ENCODE data around the gene TNS3.

The TNS3 gene

DNA sequence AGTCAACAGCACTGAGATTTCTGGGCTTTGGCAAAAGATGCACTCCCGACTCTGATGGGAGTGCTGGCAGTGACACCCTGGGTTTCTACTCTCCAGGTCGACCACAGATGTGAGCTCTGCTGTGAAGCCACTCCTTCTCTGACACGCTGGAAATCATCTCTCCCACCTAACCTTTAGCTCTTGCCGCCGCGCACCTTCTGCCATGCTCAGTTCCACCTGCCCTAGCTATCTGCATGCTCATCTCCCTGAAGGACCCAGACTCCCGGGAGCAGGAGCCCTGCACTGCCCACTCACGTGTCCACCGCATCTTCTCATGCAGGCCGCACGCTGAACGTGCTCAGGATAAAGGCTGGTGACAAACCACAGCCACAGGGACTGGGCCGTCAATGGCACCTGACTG, 174.8 kb downstream of the TNS3 start:
- H3K36me3 ChIP-seq (ENCODE audit: insufficient read depth, low read length): peaks cover 5% of the 10 kb centered on the region
- H2AFZ ChIP-seq (ENCODE audit: low read depth, low read length): no peak overlapping the region
- no peaks in the 10 kb centered on the region for H3K9me3 ChIP-seq (ENCODE audit: low read length)
- H3K27me3 ChIP-seq (ENCODE audit: insufficient read depth, low read length): no peaks in the 10 kb centered on the region
- no peaks in the 10 kb centered on the region for H3K4me1 ChIP-seq (ENCODE audit: insufficient read depth, low read length)
- H3K4me3 ChIP-seq (ENCODE audit: low read length): no peak overlapping the region

DNA sequence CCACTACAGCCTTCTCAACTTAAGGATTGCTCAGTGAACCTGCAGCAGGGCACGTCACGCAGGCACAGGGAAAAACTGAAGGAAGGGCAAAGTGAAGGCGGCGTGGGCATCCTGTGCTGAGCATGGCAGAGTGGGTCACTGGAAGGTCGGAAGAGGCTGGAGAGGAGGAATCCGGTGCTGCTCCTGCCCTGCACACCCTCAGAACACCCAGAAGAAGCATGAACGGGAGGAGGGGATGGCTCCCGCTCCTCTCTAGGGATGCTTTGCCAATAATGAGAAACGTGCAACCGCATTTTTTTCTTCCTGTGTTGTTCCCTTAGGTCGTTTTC, 175.1 kb downstream of the TNS3 start:
- peaks cover 5% of the 10 kb centered on the region for H3K36me3 ChIP-seq (ENCODE audit: insufficient read depth, low read length)
- no peak overlapping the region for H2AFZ ChIP-seq (ENCODE audit: low read depth, low read length)

DNA sequence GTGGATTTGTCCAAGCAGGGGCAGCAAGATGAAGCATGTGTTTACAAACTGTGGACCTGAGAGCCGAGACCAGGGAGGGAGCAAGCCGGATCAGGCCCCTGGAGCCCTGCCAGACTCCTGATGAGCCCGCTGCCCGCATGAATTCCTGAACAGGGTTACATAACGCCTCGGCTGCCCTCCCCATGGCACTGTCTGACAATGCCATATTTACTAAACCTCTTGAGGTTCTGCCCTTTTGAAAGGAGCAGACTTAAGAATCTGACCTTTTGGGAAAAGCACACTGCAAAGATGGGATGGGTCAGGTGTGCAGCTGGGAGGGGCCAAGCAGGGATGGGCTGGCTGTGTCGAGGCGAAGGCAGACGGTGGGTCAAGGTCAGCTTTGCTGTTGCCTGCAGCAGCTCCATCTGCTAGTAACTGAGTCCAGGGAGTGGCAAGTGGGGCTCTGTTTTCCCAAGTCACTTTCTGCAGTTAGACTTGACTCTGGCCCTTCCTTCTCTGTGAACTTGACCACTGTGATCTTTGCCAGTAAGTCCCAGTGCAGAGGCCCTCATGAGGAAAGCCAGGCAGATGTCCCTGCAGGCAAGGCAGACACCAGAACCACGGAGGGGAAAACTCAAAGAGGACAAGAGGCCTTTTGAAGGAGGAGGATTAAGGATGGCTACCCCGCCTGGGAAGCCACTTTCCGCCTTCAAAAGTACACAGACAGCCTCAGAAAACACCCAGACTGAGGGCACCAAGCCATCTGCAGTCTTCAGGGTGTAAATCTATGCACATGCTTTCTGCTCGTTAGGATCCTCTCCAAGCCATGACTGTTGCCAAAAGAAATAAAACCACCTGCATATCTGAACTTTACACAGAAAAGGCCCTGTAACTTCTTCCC, 175.8 kb downstream of the TNS3 start:
- H2AFZ ChIP-seq (ENCODE audit: low read depth, low read length): no peak overlapping the region
- H3K4me3 ChIP-seq (ENCODE audit: low read length): no peak overlapping the region
- H3K9me3 ChIP-seq (ENCODE audit: low read length): no peaks in the 10 kb centered on the region
- H3K27me3 ChIP-seq (ENCODE audit: insufficient read depth, low read length): no peaks in the 10 kb centered on the region
- H3K36me3 ChIP-seq (ENCODE audit: insufficient read depth, low read length): peaks cover 5% of the 10 kb centered on the region
- H3K4me1 ChIP-seq (ENCODE audit: insufficient read depth, low read length): no peaks in the 10 kb centered on the region

More for the DNA sequence above, 175.1 kb downstream of the TNS3 start:
- Histone ChIP-seq H3K27me3 (ENCODE audit: insufficient read depth, low read length) (no peaks in the 10 kb centered on the region), H3K9me3 (ENCODE audit: low read length) (no peaks in the 10 kb centered on the region), H3K4me1 (ENCODE audit: insufficient read depth, low read length) (no peaks in the 10 kb centered on the region), H3K4me3 (ENCODE audit: low read length) (no peak overlapping the region)

DNA sequence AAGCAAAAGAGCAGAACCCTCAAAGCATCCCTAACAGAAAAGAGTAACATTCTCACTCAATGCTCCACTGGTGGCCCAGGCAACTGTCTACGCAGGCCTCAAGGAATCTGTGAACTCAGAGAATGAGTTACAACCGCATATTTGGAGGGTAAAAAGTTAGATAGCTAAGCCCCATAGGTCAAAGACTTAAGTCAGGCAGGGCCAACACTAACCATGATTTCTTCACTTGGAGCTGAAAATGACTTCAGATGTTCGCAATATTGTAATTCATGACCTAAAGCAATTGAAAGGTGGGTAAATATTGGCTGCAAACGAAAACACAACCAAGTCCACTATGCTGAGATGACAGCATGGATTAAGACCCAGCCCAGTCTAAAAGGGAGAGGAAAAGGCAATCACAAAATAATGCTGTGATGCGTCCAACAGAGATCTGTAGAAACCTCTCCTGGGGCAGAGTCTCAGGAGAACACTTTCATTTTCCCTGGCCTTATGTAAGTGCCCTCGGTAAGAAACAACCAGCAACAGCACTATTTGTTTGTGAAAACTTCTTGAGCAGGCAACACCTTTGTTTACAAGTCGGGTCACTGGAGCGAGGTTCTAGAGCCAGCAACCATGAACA, 176.5 kb downstream of the TNS3 start:
- no peaks in the 10 kb centered on the region for H3K4me1 ChIP-seq (ENCODE audit: insufficient read depth, low read length)
- H3K36me3 ChIP-seq (ENCODE audit: insufficient read depth, low read length): peaks cover 5% of the 10 kb centered on the region
- H3K9me3 ChIP-seq (ENCODE audit: low read length): no peaks in the 10 kb centered on the region
- no peaks in the 10 kb centered on the region for H3K27me3 ChIP-seq (ENCODE audit: insufficient read depth, low read length)
- no peak overlapping the region for H2AFZ ChIP-seq (ENCODE audit: low read depth, low read length)
- no peak overlapping the region for H3K4me3 ChIP-seq (ENCODE audit: low read length)

DNA sequence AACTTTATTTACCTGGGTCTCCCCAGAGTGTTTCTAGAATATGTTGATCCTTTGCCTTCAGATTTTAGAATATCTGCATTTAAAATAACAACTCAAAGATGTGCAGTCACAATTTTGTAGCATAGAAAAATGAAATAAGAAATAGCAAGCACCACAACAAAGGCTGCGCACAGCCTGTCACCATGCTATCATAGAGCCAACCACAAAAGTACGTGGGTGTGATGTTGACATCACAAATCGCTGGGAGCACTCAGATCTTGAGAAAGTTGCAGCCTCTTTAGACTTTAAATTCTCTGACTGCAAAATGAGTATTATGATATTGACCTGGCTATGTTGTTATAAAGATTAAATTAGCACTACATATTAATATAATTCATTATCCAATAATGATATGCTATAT, 177.9 kb downstream of the TNS3 start:
- Histone ChIP-seq H3K36me3 (ENCODE audit: insufficient read depth, low read length) (peaks cover 3% of the 10 kb centered on the region), H2AFZ (ENCODE audit: low read depth, low read length) (no peak overlapping the region), H3K9me3 (ENCODE audit: low read length) (no peaks in the 10 kb centered on the region), H3K4me1 (ENCODE audit: insufficient read depth, low read length) (no peaks in the 10 kb centered on the region), H3K4me3 (ENCODE audit: low read length) (no peak overlapping the region), H3K27me3 (ENCODE audit: insufficient read depth, low read length) (no peaks in the 10 kb centered on the region)

DNA sequence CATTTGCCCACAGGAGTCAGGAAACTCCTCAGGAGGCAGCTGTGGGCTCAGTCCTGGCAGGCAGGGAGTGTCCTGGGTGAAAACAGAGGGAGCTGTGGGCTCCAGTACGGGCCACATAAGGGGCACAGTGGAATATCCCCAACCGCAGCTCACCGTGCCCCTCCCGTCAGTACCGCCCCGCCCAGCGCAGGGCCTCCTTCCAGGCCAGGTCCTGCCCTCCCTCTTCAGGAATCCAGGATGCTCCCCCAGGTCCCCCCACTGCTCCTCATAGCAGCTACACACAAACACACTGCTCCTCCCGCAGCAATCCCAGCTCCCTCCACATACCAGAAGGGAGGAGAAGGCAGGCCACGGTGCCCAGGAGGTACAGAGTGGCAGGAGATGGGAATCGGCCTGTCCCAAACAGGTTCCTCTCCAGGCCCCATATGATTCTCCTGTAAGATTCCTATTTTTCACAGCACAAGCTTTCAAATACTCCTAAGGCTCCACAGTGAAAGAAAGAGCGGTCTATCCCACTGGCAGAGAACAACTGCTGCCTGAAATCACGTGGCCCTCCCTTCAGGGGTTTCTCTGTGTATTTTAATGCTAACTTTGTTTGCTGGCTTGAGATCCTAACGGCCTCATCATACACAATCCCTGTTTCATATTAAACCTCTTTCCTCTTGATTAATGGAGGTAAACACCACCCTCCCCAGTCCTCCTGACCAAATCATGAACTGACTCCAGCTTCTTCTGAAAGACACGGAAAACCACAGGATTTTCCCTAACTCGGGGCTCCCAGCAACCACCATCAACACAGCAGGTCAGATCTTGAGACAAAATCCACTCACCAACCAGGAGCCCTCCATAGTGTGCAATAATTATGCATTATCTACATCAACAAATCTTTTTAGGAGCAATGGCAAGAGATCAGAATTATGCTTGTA, 178.7 kb downstream of the TNS3 start:
- Histone ChIP-seq H3K9me3 (ENCODE audit: low read length) (no peaks in the 10 kb centered on the region), H3K4me3 (ENCODE audit: low read length) (no peak overlapping the region), H2AFZ (ENCODE audit: low read depth, low read length) (no peak overlapping the region), H3K4me1 (ENCODE audit: insufficient read depth, low read length) (no peaks in the 10 kb centered on the region), H3K27me3 (ENCODE audit: insufficient read depth, low read length) (no peaks in the 10 kb centered on the region), H3K36me3 (ENCODE audit: insufficient read depth, low read length) (peaks cover 3% of the 10 kb centered on the region)

DNA sequence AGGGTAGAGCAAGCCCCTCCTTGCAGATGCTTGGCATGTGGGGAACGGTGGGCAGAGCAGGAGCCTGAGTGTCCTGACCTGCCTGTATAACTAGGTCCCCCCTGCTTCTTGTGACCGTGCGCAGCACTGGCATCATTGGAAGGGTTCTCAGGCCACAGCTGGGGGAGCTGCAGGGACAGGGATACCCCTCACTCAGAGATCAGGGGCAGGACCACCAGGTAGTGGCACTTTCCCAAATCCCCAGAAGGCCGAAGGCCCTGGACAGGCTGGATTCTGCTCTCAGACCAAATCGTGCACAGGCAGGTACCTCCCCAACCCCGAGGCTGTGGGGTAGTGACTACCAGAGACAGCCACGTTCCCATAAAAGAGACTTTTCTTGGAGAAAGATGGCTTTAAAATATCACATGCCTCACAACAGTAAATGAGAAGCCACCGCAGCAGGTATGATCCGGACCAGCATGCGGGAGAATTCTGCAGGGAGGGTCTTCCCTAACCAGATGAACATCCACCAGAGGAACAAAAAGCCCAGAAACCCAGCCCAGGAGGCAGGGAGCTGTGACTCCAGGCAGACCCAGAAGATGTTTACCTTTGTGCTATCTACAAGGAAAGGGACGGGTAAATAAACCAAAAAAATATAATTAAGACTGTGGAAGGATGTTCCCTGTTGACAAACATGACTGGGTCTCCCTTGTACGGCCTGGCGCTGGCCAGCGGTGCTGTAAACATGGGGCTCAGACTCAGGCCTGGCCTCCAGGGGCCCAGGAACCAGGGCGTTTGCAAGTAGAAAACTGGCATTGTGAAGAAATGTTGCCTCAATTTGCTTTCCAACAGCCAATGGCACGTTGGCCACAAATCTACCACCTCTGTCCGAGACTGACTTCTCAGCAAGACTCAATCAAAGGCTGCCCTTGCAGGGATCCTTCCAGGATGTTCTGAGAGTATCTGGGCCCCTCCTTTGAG, 180.0 kb downstream of the TNS3 start:
- Histone ChIP-seq H3K9me3 (ENCODE audit: low read length) (no peaks in the 10 kb centered on the region), H3K4me1 (ENCODE audit: insufficient read depth, low read length) (no peaks in the 10 kb centered on the region), H2AFZ (ENCODE audit: low read depth, low read length) (no peak overlapping the region), H3K36me3 (ENCODE audit: insufficient read depth, low read length) (peaks cover 3% of the 10 kb centered on the region), H3K4me3 (ENCODE audit: low read length) (no peak overlapping the region), H3K27me3 (ENCODE audit: insufficient read depth, low read length) (no peaks in the 10 kb centered on the region)

DNA sequence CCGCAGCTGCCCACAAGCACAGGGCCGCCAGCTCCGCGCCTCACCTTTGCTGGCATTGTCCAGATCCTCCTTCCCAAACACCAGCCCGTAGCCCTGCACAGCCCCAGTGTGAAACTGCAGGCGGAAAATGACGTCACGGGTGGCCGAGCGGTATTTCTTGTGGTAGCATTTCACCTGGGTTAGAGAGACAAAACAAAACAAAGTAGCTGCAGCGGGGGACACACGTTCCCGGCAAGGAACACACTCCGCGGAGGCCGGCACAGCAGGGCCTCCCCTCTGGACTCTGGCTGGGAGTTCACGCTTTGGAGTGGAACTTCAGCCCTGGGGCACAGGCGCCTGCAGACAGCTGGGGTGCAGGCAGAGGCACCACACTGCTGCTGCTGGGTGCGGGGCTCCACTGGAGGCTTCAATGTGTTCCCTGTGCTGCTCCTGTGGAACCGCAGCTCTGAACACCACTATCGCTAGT, 181.1 kb downstream of the TNS3 start:
- no peaks in the 10 kb centered on the region for H3K4me1 ChIP-seq (ENCODE audit: insufficient read depth, low read length)

DNA sequence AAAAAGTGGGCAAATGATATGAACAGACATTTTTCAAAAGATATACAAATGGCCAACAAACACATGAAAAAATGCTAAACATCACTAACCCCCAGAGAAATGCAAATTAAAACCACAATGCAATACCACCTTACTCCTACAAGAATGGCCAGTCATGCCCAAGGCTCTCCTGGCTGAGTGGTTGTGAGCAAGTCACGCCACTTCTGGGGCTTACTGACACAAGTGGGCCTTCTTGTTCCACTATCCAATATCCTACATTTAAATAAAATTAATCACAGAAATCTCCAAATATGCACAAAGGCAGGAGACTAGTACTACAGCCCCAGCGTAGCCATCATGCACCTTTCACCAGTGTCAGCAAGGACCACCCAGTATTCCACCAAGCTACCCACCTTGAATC, 181.9 kb downstream of the TNS3 start:
- Histone ChIP-seq H3K4me1 (ENCODE audit: insufficient read depth, low read length) (no peaks in the 10 kb centered on the region), H3K9me3 (ENCODE audit: low read length) (peaks cover 2% of the 10 kb centered on the region), H3K4me3 (ENCODE audit: low read length) (no peak overlapping the region), H3K36me3 (ENCODE audit: insufficient read depth, low read length) (peaks cover 5% of the 10 kb centered on the region), H3K27me3 (ENCODE audit: insufficient read depth, low read length) (no peaks in the 10 kb centered on the region), H2AFZ (ENCODE audit: low read depth, low read length) (no peak overlapping the region)

More for the DNA sequence above, 181.1 kb downstream of the TNS3 start:
- no peak overlapping the region for H3K4me3 ChIP-seq (ENCODE audit: low read length)
- H2AFZ ChIP-seq (ENCODE audit: low read depth, low read length): no peak overlapping the region
- H3K9me3 ChIP-seq (ENCODE audit: low read length): peaks cover 2% of the 10 kb centered on the region
- peaks cover 4% of the 10 kb centered on the region for H3K36me3 ChIP-seq (ENCODE audit: insufficient read depth, low read length)
- H3K27me3 ChIP-seq (ENCODE audit: insufficient read depth, low read length): no peaks in the 10 kb centered on the region

DNA sequence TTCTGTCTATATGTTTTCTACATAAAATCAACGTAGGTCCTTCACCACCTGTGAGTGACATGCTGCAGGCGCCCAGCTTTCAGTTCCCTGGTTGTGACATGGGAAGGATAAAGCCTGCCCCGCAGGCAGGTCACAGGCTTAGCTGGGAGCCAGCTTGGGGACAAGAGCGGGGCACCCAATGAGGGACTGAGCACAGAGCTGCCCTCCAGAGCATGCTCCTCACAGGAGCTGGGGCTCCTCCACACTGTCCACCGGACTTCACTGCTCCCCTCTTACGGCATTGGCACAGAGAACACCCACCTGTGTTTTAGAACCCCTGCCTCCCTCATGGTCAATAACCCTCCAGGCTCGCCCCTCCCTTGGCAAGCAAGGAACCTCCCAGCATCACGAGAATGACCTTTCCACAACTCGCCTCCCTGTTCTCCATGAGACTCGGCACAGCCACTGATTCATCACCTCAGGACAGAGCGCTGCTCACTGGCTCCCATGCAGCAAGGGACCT, 187.1 kb downstream of the TNS3 start:
- Histone ChIP-seq H3K27me3 (ENCODE audit: insufficient read depth, low read length) (no peaks in the 10 kb centered on the region), H3K36me3 (ENCODE audit: insufficient read depth, low read length) (peaks cover 6% of the 10 kb centered on the region), H3K9me3 (ENCODE audit: low read length) (peaks cover 2% of the 10 kb centered on the region), H3K4me1 (ENCODE audit: insufficient read depth, low read length) (no peaks in the 10 kb centered on the region), H2AFZ (ENCODE audit: low read depth, low read length) (no peak overlapping the region), H3K4me3 (ENCODE audit: low read length) (no peak overlapping the region)

DNA sequence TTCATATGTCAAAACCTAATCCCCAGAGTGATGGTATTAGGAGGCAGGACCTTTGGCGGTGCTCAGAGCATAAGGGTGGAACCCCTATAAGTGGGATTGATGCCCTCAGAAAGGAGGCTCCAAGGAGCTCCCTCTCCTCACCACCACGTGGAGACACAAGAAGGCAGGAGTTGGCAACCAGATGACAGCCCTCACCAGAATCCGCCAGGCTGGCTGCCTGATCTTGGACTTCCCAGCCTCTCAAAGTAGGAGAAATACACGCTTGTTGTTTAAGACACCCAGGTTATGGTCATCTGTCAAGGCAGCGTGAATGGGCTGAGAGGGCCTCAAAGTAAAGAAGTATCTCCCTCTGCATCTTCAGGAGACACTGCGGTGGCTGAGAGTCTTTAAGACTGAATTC, 187.7 kb downstream of the TNS3 start:
- H3K36me3 ChIP-seq (ENCODE audit: insufficient read depth, low read length): peaks cover 6% of the 10 kb centered on the region
- peaks cover 2% of the 10 kb centered on the region for H3K9me3 ChIP-seq (ENCODE audit: low read length)
- no peak overlapping the region for H2AFZ ChIP-seq (ENCODE audit: low read depth, low read length)
- H3K4me3 ChIP-seq (ENCODE audit: low read length): no peak overlapping the region
- no peaks in the 10 kb centered on the region for H3K27me3 ChIP-seq (ENCODE audit: insufficient read depth, low read length)
- no peaks in the 10 kb centered on the region for H3K4me1 ChIP-seq (ENCODE audit: insufficient read depth, low read length)

DNA sequence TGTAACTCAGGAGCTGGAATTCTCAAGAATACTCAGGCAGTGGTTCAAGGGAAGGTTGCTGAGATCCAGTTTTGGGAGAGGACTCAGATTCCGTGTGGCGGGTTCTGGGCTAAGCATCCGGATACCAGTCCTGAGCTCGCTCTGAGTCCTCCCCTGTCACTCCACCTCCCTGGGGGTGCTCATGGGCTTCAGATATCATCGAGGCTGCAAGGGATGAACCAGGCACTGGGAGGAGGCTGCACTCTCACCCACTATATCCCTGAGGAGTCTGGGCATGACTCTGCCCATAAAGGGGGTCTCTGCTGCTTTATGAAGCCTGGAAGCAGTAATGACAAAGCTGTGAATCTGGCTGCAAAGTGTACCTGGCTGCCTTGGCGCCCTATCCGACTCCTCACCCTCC, 188.5 kb downstream of the TNS3 start:
- Histone ChIP-seq H3K36me3 (ENCODE audit: insufficient read depth, low read length) (peaks cover 6% of the 10 kb centered on the region), H2AFZ (ENCODE audit: low read depth, low read length) (no peak overlapping the region), H3K9me3 (ENCODE audit: low read length) (peaks cover 2% of the 10 kb centered on the region), H3K4me1 (ENCODE audit: insufficient read depth, low read length) (no peaks in the 10 kb centered on the region), H3K27me3 (ENCODE audit: insufficient read depth, low read length) (no peaks in the 10 kb centered on the region), H3K4me3 (ENCODE audit: low read length) (no peak overlapping the region)
